A549 (cell line): ENCODE measurements around the gene SLC9A9. TPM values are rescaled to one million over a fixed set of nuclear protein-coding genes. Genes with fewer than 3 reads are reported as not detected.

ENCODE experiments used
- ATAC-seq, 2 experiments: fragments of 200-7000 bp in 1 of 2; fragments of >200 bp in 1 of 2; cut with Nextera tagmentation in 1 of 2; cut with Tn5 transposase in 1 of 2; 3 replicates each; pipeline versions ENCODE4 v1.8.0 to v1.9.1; 2018 to 2020; ENCODE audit warnings: mild to moderate bottlenecking in 1 of 2, moderate library complexity in 1 of 2
- CTCF ChIA-PET: fragments of 300-600 bp; sonication (Branson Sonifier 250); formaldehyde crosslinking; extraction: SDS; loops from one replicate; lab custom pipeline; 2021; ENCODE audit warnings: antibody characterized with exemption, inconsistent platforms; lab: Yijun Ruan, JAX
- POLR2A ChIA-PET: fragments of 350-600 bp; formaldehyde crosslinking; extraction: SDS; loops from one replicate; lab custom pipeline; 2021; ENCODE audit warnings: antibody characterized with exemption, inconsistent platforms; lab: Yijun Ruan, JAX
- DNase-seq, 2 experiments: peaks; one replicate each; pipeline versions ENCODE4 v3.0.0 to v3.0.0-alpha.2; 2011 to 2016; ENCODE audit warnings: low read depth in 1 of 2, low spot score in 1 of 2
- FAIRE-seq: peaks from 2 replicates; lab custom pipeline; 2011; peaks lifted over from hg19 to GRCh38; lab: Jason Lieb, UNC
- H3K27ac ChIP-seq, 2 experiments: fragments of >200 bp; sonication (Bioruptor Twin); formaldehyde crosslinking; 3 replicates each; pipeline ENCODE4 v1.5.1; 2016 to 2017
- H3K4me1 ChIP-seq: fragments of >200 bp; sonication (Bioruptor Twin); formaldehyde crosslinking; 3 replicates; pipeline ENCODE4 v1.6.1; 2016
- H3K4me2 ChIP-seq: fragments of >200 bp; sonication (Bioruptor Twin); formaldehyde crosslinking; 3 replicates; pipeline ENCODE4 v1.6.1; 2016
- H3K4me3 ChIP-seq: fragments of >200 bp; sonication (Bioruptor Twin); formaldehyde crosslinking; 3 replicates; pipeline ENCODE4 v1.5.1; 2016
- H3K9me3 ChIP-seq: fragments of >200 bp; sonication (Bioruptor Twin); formaldehyde crosslinking; 3 replicates; pipeline ENCODE4 v1.6.1; 2016
- BHLHE40 ChIP-seq: IDR thresholded peaks from 2 replicates; pipeline ENCODE4 v1.6.1; 2012; ENCODE audit warnings: low read depth, low read length, inconsistent platforms
- CBX2 ChIP-seq: fragments of 200-600 bp; sonication (generic); IDR thresholded peaks from 2 replicates; pipeline ENCODE4 v1.6.1; 2016; ENCODE audit warnings: low read depth, mild to moderate bottlenecking, borderline replicate concordance
- CBX8 ChIP-seq: fragments of 200-600 bp; sonication (generic); IDR thresholded peaks from 2 replicates; pipeline ENCODE4 v1.6.1; 2016
- HDAC2 ChIP-seq: fragments of 200-600 bp; sonication (generic); IDR thresholded peaks from 2 replicates; pipeline ENCODE4 v1.6.1; 2016
- HEYL ChIP-seq: fragments of 250-450 bp; sonication (Bioruptor Pico); IDR thresholded peaks from 2 replicates; pipeline ENCODE4 v1.8.0; 2021; ENCODE audit warnings: mild to moderate bottlenecking, moderate library complexity
- HOXB13 ChIP-seq: fragments of 250-450 bp; sonication (Bioruptor Pico); IDR thresholded peaks from 2 replicates; pipeline ENCODE4 v1.5.0; 2020; ENCODE audit warnings: low read depth, mild to moderate bottlenecking, moderate library complexity
- KDM1A ChIP-seq: fragments of 200-600 bp; sonication (generic); IDR thresholded peaks from 2 replicates; pipeline ENCODE4 v1.6.1; 2016; ENCODE audit warnings: low read depth, mild to moderate bottlenecking
- MAFK ChIP-seq: fragments of 450-650 bp; IDR thresholded peaks from 2 replicates; pipeline ENCODE4 v1.6.1; 2014; ENCODE audit not compliant: partially characterized antibody
- MYC ChIP-seq: IDR thresholded peaks from 2 replicates; pipeline ENCODE4 v1.6.1; 2012; ENCODE audit warnings: mild to moderate bottlenecking, inconsistent platforms, low read length, improper control_type of control experiment, borderline replicate concordance
- NFE2L2 ChIP-seq: fragments of 150-350 bp; conservative IDR thresholded peaks from 2 replicates; pipeline ENCODE4 v1.6.1; 2014; ENCODE audit warnings: low read length
- NPAS2 ChIP-seq: fragments of 250-450 bp; sonication (Bioruptor Pico); IDR thresholded peaks from 2 replicates; pipeline ENCODE4 v1.8.0; 2022; ENCODE audit warnings: mild to moderate bottlenecking, moderate library complexity, borderline replicate concordance
- NR3C1 ChIP-seq: fragments of >200 bp; sonication (Bioruptor Twin); formaldehyde crosslinking; IDR thresholded peaks from 3 replicates; pipeline ENCODE4 v1.6.1; 2017
- POLR2AphosphoS2 ChIP-seq: conservative IDR thresholded peaks from 2 replicates; pipeline ENCODE4 v1.6.1; 2012; ENCODE audit warnings: low read length, improper control_type of control experiment, inconsistent platforms
- RAD21 ChIP-seq, 2 experiments: fragments of >200 bp in 1 of 2; sonication (Bioruptor Twin) in 1 of 2; formaldehyde crosslinking in 1 of 2; IDR thresholded peaks in 1 of 2; conservative IDR thresholded peaks in 1 of 2; 2 replicates in 1 of 2; 3 replicates in 1 of 2; pipeline ENCODE4 v1.6.1; 2012 to 2018; ENCODE audit warnings: inconsistent platforms in 1 of 2
- RARB ChIP-seq: fragments of 250-450 bp; sonication (Bioruptor Pico); IDR thresholded peaks from 2 replicates; pipeline ENCODE4 v1.8.0; 2021; ENCODE audit warnings: mild to moderate bottlenecking, moderate library complexity
- SMC3 ChIP-seq: fragments of >200 bp; sonication (Bioruptor Twin); formaldehyde crosslinking; IDR thresholded peaks from 3 replicates; pipeline ENCODE4 v1.6.1; 2018; ENCODE audit warnings: inconsistent platforms
- SREBF2 ChIP-seq: fragments of 450-650 bp; IDR thresholded peaks from 2 replicates; pipeline ENCODE4 v1.6.1; 2014; ENCODE audit warnings: mild to moderate bottlenecking, moderate library complexity
- ZC3H11A ChIP-seq: fragments of 450-650 bp; IDR thresholded peaks from 2 replicates; pipeline ENCODE4 v1.6.1; 2014; ENCODE audit warnings: antibody characterized with exemption, mild to moderate bottlenecking
- WGBS: methylation state at CpG from one replicate; pipeline ENCODE4 v1.1.6; 2017; ENCODE audit errors: missing lambda C conversion rate; 5-methylcytosine and 5-hydroxymethylcytosine counted together
- polyA plus RNA-seq, 4 experiments: library from polyadenylated mRNA; depleted of rRNA in 3 of 4; stranded (reverse); fragments of >200 nt; fragmentation: RNase III in 1 of 4; extraction: RNeasy Plus Mini Kit Qiagen cat#74134 plus additional on column Dnase treatment in 1 of 4; gene quantifications; 2 replicates in 3 of 4; 3 replicates in 1 of 4; pipeline ENCODE4 v1.2.3, GENCODE V29; 2011 to 2017
- TF ChIP-seq, protein P1 (sequence below): fragments of >200 bp; sonication (Bioruptor Twin); formaldehyde crosslinking; IDR thresholded peaks from 3 replicates; pipeline ENCODE4 v1.5.1; 2016
- TF ChIP-seq, protein P2 (sequence below): fragments of >200 bp; sonication (Bioruptor Twin); formaldehyde crosslinking; IDR thresholded peaks from 3 replicates; pipeline ENCODE4 v1.6.1; 2016
- TF ChIP-seq, protein P3 (sequence below): IDR thresholded peaks from 2 replicates; pipeline ENCODE4 v1.6.1; 2012
- TF ChIP-seq, protein P4 (sequence below): fragments of 150-350 bp; IDR thresholded peaks from 2 replicates; pipeline ENCODE4 v1.6.1; 2014; ENCODE audit warnings: low read depth, mild to moderate bottlenecking, low read length
- TF ChIP-seq, protein P5 (sequence below): IDR thresholded peaks from 2 replicates; pipeline ENCODE4 v1.6.1; 2012; ENCODE audit warnings: low read depth, borderline replicate concordance

The SLC9A9 gene
- polyA plus RNA-seq, 2 of the 4 experiments (the other 2 are of a cell fraction): 0.10 to 0.32 TPM

DNA sequence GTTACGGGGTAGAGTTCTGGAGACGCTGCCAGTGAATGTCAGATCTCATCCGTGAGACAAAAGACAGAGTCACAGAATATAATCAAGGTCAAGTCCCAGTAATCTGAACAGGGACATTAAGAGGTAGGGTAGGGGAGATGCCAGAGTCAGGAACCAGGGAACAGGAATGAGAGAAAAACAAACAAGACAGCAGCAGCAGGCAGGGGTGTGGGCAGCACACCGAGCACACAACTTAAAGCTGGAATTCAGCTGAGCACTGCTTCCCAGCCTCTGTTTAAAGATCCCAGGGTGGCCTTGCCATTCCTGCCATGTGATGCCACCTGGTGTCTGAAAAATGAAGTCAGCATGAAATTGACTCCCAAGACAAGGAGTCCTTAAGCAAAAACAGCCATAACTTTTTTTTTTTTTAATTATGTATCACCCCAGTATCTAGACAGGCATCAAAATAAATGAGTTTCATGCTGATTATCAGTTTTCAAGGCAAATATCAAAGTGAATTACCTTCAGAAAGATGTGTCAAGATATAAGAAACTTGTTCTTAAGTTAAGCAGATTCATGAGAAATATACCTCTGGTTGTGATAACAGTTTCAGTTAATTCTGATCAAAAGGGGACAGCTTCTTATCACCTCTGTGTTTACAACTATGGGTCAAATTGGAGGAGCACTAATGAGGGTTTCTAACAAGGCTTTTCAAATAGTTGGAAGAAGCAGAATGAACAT, 203.7 kb downstream of the SLC9A9 start:
- Histone ChIP-seq H3K9me3 (no peaks in the 10 kb centered on the region), H3K27ac (no peak overlapping the region), H3K4me2 (0 out of 3 replicates have a peak overlapping the region, but pooled peaks have one; percentile 17), H3K4me3 (no peak overlapping the region), H3K4me1 (no peaks in the 10 kb centered on the region)
- TF ChIP-seq HOXB13 (CRISPR knock-in tag): no peak
- TF ChIP-seq, protein P1, sequence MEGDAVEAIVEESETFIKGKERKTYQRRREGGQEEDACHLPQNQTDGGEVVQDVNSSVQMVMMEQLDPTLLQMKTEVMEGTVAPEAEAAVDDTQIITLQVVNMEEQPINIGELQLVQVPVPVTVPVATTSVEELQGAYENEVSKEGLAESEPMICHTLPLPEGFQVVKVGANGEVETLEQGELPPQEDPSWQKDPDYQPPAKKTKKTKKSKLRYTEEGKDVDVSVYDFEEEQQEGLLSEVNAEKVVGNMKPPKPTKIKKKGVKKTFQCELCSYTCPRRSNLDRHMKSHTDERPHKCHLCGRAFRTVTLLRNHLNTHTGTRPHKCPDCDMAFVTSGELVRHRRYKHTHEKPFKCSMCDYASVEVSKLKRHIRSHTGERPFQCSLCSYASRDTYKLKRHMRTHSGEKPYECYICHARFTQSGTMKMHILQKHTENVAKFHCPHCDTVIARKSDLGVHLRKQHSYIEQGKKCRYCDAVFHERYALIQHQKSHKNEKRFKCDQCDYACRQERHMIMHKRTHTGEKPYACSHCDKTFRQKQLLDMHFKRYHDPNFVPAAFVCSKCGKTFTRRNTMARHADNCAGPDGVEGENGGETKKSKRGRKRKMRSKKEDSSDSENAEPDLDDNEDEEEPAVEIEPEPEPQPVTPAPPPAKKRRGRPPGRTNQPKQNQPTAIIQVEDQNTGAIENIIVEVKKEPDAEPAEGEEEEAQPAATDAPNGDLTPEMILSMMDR: peak; percentile 52
- no peak for TF ChIP-seq RARB (CRISPR knock-in tag)
- TF ChIP-seq, protein P2, sequence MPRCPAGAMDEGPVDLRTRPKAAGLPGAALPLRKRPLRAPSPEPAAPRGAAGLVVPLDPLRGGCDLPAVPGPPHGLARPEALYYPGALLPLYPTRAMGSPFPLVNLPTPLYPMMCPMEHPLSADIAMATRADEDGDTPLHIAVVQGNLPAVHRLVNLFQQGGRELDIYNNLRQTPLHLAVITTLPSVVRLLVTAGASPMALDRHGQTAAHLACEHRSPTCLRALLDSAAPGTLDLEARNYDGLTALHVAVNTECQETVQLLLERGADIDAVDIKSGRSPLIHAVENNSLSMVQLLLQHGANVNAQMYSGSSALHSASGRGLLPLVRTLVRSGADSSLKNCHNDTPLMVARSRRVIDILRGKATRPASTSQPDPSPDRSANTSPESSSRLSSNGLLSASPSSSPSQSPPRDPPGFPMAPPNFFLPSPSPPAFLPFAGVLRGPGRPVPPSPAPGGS: no peak
- no peak for TF ChIP-seq MAFK
- no peak for TF ChIP-seq MYC
- TF ChIP-seq NR3C1: no peak
- no peak for TF ChIP-seq NFE2L2
- peak; percentile 65 for TF ChIP-seq SMC3
- peak; percentile 70 to 76 for TF ChIP-seq RAD21 (conservative IDR thresholded peaks at IDR 0.05 in 1 of 2, IDR thresholded peaks at IDR 0.05 in 1 of 2)
- CTCF ChIA-PET: interaction anchor here (0.6 to 1.5 kb wide), 14 partner anchors 25 to 1680 kb away, joined by 3 to 6 read pairs (median 3); no protein-coding TSS in a partner anchor
- POLR2A ChIA-PET: no interaction called here
- no peak for FAIRE-seq
- peak; percentile 46 to 72 for DNase-seq
- ATAC-seq: peak; percentile 87 to 90
- 50% methylated on average over 4 of the region's 4 CpGs for WGBS

DNA sequence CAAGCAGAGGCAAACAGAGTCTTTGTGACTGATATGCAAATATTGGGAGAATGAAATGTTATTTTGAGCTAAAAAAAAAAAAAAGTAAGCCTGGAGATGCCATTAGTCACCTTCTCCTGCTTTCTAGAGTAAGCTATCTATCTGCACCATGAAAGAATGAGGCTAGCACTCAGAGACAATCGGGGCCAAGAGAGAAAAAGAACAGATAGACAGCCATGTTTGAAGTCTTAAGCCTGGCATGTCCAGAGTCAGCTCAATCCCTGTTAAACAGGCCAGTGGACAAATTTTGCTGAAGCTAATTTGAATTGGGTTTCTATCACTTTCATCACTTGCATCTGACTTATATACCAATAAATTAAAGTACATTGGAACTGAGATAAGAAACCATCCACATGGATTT, 204.4 kb downstream of the SLC9A9 start:
- Histone ChIP-seq H3K4me1 (no peaks in the 10 kb centered on the region), H3K4me2 (no peak overlapping the region), H3K9me3 (no peaks in the 10 kb centered on the region), H3K4me3 (no peak overlapping the region), H3K27ac (no peak overlapping the region)
- ATAC-seq (no peak), FAIRE-seq (no peak), DNase-seq (no peak)
- CTCF ChIA-PET: interaction anchor here (0.6 to 1.5 kb wide), 14 partner anchors 24 to 1679 kb away, joined by 3 to 6 read pairs (median 3); no protein-coding TSS in a partner anchor
- no peak for TF ChIP-seq POLR2AphosphoS2
- TF ChIP-seq, protein P3, sequence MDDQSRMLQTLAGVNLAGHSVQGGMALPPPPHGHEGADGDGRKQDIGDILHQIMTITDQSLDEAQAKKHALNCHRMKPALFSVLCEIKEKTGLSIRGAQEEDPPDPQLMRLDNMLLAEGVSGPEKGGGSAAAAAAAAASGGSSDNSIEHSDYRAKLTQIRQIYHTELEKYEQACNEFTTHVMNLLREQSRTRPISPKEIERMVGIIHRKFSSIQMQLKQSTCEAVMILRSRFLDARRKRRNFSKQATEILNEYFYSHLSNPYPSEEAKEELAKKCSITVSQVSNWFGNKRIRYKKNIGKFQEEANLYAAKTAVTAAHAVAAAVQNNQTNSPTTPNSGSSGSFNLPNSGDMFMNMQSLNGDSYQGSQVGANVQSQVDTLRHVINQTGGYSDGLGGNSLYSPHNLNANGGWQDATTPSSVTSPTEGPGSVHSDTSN: no peak
- TF ChIP-seq, protein P4, sequence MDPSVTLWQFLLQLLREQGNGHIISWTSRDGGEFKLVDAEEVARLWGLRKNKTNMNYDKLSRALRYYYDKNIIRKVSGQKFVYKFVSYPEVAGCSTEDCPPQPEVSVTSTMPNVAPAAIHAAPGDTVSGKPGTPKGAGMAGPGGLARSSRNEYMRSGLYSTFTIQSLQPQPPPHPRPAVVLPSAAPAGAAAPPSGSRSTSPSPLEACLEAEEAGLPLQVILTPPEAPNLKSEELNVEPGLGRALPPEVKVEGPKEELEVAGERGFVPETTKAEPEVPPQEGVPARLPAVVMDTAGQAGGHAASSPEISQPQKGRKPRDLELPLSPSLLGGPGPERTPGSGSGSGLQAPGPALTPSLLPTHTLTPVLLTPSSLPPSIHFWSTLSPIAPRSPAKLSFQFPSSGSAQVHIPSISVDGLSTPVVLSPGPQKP: no peak
- TF ChIP-seq KDM1A: no peak
- TF ChIP-seq BHLHE40: no peak
- TF ChIP-seq HDAC2: no peak
- no peak for TF ChIP-seq HEYL
- no peak for TF ChIP-seq HOXB13 (CRISPR knock-in tag)
- TF ChIP-seq, protein P5, sequence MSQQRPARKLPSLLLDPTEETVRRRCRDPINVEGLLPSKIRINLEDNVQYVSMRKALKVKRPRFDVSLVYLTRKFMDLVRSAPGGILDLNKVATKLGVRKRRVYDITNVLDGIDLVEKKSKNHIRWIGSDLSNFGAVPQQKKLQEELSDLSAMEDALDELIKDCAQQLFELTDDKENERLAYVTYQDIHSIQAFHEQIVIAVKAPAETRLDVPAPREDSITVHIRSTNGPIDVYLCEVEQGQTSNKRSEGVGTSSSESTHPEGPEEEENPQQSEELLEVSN: no peak
- no peak for TF ChIP-seq ZC3H11A
- no peak for TF ChIP-seq CBX8
- no peak for TF ChIP-seq RARB (CRISPR knock-in tag)
- no peak for TF ChIP-seq NPAS2 (CRISPR knock-in tag)
- no peak for TF ChIP-seq CBX2
- no peak for TF ChIP-seq SREBF2
- POLR2A ChIA-PET: no interaction called here
- 72% methylated on average over 1 of the region's 1 CpG for WGBS
